Adrenal gland (tissue), 5 donors: Measurements from ENCODE around the gene PUM2.

Source experiments
- CTCF ChIP-seq, 6 experiments: fragments of 450-650 bp in 4 of 6; fragments of 200-600 bp in 2 of 6; sonication (generic) in 1 of 6; IDR thresholded peaks; 1 replicate in 5 of 6; 2 replicates in 1 of 6; pipeline versions ENCODE4 v1.5.1 to v1.8.0; 2016 to 2021; ENCODE audit warnings: antibody characterized with exemption in 6 of 6, mild to moderate bottlenecking in 2 of 6, moderate library complexity in 1 of 6
- POLR2A ChIP-seq, 2 donors: fragments of 450-650 bp; IDR thresholded peaks; one replicate each; pipeline ENCODE4 v1.6.1; 2017; ENCODE audit warnings: antibody characterized with exemption in 2 of 2, mild to moderate bottlenecking in 2 of 2, moderate library complexity in 1 of 2
- donor health status: DM: no; HTN: no; CAD: no.

DNA sequence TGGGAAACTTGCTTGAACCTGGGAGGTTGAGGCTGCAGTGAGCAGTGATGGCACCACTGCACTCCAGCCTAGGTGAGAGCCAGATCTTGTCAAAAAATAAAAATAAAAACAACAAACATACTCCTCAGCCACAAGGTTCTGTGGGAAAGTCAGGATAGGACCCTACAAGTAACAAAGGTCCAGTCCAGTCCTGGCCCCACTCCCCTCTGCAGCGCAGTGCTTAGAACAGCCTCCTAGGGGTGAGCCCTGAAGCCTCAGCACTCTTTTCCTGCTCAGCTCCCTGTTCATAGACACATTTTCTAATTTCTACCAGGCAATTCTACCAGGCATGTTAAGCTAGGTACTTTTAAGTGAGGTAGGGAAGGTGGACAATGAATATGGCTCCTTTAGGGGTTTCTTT lies 103.6 kb downstream of the PUM2 start:
- TF ChIP-seq POLR2A (IDR thresholded peaks at IDR 0.05): no peak
- no peak for TF ChIP-seq CTCF (IDR thresholded peaks at IDR 0.05)
